ENCODE measurements around the gene VPS41.
A peak's percentile ranks its signal among the peaks of the same experiment; 100 is the strongest.
"Not testable (repeated sequence)": the region's sequence is repeated elsewhere in the genome, so short reads cannot be mapped to it uniquely, and the experiment has no call there.

The VPS41 gene

DNA sequence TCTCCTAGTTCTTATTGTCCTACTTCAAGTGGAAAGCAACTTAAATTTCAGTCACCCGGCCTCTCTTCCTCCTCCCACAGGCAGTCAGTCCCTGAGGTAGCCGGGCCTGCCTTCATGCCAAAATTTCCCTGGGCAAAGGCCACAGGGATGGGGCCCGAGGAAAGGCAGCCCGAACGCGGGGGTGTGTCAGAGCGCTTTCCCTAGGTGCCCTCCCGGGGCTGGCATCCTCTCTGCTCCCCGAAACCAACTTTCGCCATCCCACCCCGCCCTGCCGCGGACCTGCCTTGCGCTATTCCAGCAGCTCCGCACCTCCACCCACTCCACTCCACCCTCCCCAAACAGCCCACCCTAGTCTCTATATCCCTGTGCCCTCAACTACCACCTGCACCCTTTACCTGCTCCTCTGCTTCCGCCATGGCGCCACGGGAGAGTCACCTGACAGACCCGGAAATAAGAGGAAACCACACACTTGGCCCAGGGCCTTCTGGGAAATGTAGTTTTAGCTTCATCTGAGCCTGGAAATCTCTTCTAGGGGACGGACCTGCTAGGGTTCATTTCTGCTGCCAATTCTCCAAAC, at the start of gene VPS41:
TSS of gene VPS41 (minus strand) at position 433 of the 577 bp plus-strand sequence. CDS start at position 416, 17 bp downstream.
- peak; percentile 55 for DNase-seq

DNA sequence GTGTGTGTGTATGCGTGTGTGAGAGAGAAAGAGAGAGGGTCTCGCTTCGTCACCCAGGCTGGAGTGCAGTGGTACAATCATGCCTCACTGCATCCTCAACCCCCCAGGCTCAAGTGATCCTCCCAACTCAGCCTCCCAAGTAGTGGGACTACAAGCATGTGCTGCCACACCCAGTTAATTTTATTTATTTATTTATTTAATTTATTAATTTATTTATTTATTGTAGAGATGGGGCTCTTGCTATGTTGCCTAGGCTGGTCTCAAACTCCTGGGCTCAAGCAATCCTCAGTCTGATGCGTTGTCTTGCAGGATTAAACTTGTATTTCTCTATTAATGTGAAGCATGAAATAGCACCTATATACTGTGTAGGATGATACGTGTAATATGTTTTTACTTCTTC, 46.9 kb upstream of the VPS41 start:
- no peak for DNase-seq

DNA sequence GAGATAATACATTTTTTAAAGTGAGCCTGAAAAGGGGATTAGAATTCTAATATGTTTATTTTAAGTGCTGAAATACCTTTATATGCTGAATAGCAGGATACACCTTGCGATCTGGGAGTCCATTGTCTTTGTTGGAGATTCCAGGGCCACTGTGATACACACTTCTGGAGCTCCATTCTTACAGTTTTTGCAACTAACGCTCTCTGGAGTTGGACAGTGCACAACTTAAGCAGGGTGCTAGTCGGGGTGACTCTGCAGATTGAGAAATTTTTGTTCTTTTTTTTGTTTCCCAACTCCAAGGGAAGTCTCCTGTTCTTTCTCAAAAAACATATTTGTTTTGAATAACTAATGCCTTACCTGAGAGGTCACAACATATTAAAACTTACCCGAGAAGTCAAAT, 45.0 kb upstream of the VPS41 start:
- DNase-seq: no peak

DNA sequence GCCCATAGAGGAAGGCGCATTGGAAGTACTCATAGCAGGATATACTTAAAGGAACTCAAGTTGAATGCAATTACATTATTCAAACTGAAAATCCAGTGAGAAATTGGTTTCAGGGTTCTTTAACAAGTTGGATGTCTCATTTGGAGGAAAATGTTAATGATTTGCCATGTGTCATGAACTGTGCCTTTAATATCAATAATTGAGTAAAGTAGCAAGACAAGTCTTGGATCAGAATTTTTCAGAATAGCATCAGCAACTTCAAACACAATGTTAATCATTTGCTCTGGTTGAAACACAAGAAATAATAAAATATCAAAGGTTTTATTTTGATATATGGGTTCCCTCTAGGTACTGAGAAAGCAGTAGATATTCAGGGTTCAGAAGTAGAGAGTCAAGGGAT, 44.2 kb upstream of the VPS41 start:
- no peak for DNase-seq

- DNase-seq: no peak
Observed at GRCh38 chr7:38951213-38951612, 42.2 kb upstream of the VPS41 start.

DNA sequence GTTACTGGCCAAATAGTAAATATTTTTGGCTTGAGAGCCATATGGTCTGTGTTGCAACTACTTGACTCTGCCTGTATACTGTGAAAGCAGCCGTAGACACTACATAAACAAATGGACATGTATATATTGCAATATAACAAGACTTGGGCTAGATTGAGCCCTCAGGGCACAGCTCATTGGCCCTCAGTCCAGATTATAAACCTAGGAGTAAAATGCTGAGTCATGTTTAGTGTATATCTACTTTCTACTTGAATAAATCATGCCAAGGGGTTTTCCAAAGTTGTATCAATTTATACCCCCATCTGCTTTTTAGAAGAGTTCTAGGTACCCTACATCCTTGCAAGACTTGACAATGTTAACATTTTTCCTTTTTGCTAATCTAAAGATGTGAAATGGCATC, 41.3 kb upstream of the VPS41 start:
- DNase-seq: no peak

DNA sequence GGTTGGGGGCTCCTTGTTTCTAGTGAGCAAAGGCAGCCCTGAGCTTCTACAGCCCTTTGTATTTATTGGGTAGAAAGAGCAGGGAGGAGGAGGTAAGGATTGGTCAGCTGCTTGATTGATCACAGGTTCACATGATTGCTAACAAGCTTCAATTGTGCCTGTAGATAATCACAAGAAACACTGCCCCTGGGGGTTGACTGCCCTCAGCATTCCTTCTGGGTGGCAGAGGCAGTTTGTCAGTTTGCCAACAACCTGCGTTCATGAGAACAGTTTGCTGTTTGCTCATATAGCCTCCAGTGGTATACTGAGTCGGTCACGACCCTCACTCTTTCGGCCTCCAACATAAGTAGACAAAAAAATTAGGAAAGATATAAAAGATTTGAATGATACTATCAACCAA, 38.5 kb upstream of the VPS41 start:
- not testable (repeated sequence) for DNase-seq

GRCh38 chr7:38942431-38943051, 33.5 kb upstream of the VPS41 start:
- no peak for DNase-seq

DNA sequence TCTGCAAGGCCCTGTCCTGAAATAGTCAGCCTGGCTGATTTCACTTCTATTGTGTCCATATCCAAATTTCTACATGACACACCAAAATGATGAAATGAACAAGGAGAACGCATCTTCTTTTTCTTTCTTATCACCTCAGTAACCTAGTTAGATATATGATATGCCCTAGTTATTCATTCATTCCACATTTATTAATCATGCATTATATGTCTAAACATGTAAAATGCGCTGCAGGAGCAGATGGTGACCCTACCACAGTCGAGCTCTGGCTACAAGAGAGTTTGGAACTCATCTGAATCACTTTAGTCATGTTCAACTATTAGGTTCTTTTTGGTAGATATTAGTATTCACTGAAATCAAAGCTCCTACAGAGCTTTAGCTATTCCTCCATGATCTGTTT, 31.8 kb upstream of the VPS41 start:
- no peak for DNase-seq

GRCh38 chr7:38938589-38938988, 29.6 kb upstream of the VPS41 start:
- DNase-seq: no peak

GRCh38 chr7:38938001-38938485, 29.1 kb upstream of the VPS41 start:
- no peak for DNase-seq

DNA sequence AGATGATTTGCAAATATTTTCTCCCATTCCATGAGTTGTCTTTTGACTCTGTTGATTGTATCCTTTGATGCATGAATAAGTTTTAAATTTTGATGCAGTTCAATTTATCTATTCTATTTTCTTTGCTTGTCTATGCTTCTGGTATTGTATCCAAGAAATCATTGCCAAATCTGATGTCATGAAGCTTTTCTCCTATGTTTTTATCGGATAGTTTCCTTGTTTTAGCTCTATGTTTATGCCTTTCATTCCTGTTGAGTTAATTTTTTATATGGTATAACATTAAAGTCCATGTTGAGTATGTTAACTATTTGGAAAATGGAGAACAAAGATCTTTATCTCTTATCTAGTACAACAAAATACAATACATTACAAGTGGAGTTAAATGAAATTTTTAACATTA, 27.6 kb upstream of the VPS41 start:
- no peak for DNase-seq

DNA sequence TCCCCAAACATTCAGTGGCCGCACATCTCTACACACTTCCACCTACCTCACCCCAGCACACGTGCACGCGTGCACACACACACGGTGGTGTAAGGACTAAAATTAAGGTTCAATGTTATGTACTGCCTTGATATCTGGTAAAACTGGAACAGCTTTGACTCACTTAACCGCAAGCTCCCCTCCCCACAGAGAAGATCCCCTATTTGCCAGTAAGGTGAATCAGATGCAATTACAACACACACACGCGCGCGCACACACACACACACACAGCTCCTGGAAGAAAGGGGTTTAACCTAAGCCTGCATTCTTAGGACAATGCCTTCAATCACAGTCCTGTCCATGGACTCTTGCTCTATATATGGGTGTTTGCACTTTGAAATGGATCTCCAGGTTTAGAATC, 25.5 kb upstream of the VPS41 start:
- DNase-seq: no peak

DNA sequence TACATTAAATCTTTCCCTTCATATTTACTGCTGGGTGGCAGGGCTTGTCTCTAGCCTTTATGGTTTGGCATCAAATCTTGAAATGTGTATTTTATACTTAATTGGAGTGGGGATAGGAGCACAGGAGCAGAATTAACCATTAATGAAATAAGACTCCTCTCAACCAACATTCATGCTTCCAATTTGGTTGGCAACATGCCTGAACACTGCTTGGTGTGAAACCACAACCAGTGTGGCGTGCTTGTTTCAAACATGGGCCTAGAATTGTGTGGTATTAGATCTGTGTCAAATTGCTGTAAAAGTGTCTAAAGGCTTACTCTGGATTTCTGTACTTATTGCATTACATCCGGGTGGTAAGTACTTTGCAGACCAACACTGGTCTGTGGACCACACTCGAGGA, 25.1 kb upstream of the VPS41 start:
- no peak for DNase-seq

- peak; percentile 8 for DNase-seq
Observed at GRCh38 chr7:38932509-38933168, 23.6 kb upstream of the VPS41 start.

- DNase-seq: no peak
Observed at GRCh38 chr7:38929460-38930171, 20.6 kb upstream of the VPS41 start.

DNA sequence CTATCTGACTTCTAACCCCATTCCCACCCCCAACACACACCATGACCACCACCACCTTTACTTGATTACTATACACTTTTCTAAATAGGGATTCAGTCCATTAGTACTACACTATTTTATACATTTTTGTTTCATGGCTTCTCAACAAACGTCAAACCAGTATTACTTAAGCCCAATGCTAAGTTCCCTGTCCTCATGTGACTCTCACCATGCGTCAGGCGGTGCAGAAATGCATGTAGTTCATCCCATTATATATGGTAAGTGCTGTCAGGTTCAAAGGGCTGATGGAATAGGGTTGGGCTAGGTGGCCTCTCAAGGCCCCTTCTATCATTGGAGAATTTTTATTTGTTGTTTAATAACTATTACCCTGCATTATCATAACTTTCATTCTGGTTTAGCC, 19.5 kb upstream of the VPS41 start:
- no peak for DNase-seq

DNA sequence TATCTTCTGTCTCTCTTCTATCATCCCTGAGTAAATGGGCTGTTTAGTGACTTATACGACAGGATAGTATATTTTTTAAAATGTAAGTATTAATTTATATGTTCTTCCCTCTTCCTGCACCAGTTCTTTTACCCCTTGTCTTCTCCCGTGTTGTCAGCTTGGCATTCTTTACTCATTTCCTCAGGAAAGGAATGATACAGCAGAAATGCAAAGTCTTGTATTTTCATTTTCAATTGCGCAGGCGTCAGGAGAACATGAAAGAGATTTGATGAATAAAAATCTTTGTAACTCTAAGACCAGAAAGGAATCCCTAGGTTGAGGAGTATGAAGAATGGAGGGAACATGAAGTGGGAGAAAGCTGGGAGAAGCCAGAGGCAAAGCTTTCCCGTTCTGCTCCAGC, 18.8 kb upstream of the VPS41 start:
- no peak for DNase-seq

DNA sequence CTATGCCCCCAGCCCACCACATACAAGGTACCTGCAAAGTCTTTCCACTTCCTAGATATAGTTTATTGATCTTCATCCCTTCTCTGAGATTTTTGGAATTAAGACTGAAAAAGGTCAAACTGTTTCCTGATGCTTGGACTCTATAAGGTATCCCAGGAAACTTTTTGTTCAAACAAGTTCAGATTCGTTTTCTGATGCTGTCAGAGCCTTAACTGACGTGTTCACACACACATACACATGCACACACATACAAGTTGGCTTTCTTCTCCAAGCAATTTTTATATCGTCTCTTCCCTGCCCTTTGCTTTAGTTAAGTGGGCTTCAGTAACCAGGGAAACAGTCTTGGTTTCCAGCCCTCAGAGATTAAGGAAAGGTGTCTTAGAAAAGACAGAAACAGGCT, 11.7 kb upstream of the VPS41 start:
- DNase-seq: no peak

- DNase-seq: no peak
Observed at GRCh38 chr7:38916396-38916795, 7.4 kb upstream of the VPS41 start.

- no peak for DNase-seq
Observed at GRCh38 chr7:38909870-38910269, 879 bp upstream of the VPS41 start.

GRCh38 chr7:38907766-38908165, 1.2 kb downstream of the VPS41 start:
- DNase-seq: no peak

DNA sequence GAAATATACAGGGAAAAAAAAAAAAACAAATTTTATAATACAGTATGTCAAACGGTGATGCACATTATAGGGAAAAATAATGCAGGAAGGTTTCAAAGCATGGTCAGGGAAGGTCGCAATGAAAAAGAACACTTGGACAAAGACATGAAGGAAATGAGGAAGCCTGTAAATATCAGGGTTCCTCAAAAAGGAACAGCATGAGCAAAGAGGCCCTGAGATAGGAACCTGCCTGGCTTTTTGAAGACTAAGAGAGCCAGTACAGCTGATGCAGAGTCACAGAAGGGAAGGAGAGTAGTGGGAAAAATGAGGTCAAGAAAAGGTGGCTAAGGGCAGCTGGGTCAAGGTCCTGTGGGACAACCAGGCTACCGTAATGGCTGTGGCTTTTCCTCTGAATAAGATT, 1.9 kb downstream of the VPS41 start:
- DNase-seq: no peak

Data from NCI-H526 treated with DMSO at 0.1 percent for 48 hours (cell line).